Limb (tissue), 2 donors: ENCODE results near the gene TMEM86A.

Experiments
- DNase-seq, 2 donors: peaks; one replicate each; pipeline ENCODE4 v3.0.0-alpha.2; 2016; ENCODE audit errors: extremely low spot score in 2 of 2

TMEM86A gene

GRCh38 chr11:18754308-18754707 lies 55.7 kb downstream of the TMEM86A start:
- DNase-seq = no peak
